Activated CD4-positive, alpha-beta T cell treated with anti-CD3 and anti-CD28 coated beads, Interleukin-10, Interleukin-2, amounts not matched to agents 100 ng/mL and 50 ng/mL, durations not matched to agents 16 hours and 8 hours (primary cell): ENCODE results near the gene TARDBP.
"Not testable (repeated sequence)": the region's sequence is repeated elsewhere in the genome, so short reads cannot be mapped to it uniquely, and the experiment has no call there.

Source experiments
- DNase-seq: peaks from one replicate; pipeline ENCODE4 v3.0.0-alpha.2; 2020

Gene TARDBP

DNA sequence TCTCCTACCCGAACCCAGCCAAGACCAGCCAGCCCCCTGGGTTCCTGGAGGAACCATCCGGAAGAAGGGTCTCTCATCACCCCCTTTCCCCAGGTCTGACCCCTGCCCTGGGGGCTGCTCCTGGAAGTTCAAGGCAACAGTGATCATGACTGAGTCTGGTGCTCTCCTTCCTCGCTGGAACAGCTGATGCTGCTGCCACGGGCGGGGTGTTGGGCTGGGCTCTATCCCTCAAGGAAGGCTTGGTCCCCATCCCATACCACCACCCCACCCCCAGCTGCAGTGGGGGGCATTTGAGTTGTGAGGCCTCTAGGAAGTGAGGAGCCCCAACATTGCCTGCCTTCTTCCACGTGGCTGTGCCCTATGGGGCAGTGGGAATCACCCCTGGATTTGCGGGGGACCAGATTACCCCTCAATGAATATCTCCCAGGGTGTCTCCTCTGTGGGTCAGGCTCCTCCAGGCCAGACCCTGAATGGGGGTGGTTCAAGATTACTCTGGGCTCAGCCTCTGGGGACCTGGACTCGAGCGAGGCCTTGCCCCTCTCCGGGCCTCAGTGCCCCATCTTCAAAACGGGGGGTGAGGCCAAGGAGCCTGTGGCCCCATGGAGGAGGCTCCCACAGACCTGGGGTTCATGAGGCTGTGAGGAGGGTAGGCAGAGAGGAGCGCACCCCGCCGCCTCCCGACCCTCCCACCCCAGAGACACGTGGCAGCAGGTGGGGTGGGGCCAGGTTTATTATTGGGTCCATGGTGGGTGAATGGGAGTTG, 31.8 kb downstream of the TARDBP start:
- DNase-seq, result no peak

DNA sequence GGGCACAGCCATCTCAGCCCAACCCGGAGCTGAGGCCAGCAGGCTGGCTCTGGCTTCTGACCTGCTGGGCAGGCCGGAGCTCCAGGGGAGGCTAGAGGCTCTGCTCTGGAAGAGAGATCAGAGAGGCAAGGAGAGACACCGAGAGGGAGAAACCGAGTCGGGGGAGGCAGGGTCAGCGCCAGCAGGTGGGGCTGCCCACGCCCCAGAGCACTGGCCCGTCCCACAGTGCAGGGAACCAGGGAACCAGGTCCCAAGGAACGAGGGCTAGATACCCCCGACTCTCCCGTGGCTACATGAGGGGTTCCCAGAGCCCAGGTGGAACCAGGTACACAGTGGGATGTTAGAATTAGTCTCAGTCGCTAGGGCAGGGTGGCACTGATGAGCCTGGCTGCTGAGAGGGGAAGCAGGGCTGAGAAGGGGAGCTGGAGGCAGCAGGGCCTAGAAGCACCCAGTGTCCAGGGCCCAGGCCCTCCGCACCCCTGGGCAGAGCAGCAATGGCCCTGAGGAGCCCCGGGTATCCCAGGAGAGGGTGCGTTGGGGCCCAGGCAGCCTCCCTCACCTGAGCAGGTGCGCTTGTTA, 32.5 kb downstream of the TARDBP start:
- no peak for DNase-seq

DNA sequence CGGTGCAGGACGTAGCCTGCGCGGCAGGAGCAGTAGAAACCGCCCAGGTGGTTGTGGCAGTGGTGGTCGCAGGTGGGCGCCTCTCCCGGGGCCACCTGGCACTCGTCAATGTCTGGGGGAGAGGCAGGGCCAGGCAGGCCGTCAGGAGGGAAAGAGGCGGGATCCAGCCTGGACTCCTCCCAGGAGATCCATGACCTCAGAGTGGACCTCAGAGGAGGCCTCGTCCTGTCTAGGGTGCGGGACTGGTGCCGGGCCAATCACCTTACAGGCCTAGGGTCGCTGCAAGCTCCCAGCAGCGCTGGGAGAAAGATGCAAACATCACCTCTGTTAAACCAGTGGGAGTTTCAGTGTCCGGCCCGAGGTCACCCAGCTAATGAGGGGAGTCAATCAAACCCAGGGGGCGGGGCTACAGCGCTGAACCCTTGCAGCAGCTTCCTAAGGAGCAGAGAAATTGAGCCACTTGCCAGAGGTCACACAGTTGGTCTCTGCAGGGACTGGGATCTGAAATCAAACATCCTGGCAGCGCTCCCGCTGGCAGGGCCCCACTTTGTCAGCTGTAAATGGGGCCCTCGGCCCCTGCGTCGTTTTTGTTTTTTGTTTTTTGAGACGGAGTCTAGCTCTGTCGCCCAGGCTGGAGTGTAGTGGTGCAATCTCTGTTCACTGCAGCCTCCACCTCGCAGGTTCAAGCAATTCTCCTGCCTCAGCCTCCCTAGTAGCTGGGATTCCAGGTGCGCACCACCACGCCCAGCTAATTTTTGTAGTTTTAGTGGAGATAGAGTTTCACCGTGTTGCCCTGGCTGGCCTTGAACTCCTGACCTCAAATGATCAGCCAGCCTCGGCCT, 33.2 kb downstream of the TARDBP start:
- DNase-seq, result no peak

DNA sequence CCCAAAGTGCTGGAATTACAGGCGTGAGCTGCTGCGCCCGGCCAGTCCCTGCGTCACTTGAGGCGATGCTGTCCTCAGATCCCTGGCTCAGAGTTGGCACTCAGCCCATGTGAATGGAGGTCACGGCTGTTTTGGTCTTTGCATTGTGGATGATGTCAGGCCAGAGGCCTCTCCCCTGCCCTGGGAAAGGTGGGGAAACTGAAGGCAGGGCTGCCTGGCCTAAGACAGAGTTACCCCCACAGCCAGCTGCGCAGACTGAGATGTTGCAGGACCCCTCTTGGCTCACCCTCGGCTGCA, 33.8 kb downstream of the TARDBP start:
- no peak for DNase-seq

DNA sequence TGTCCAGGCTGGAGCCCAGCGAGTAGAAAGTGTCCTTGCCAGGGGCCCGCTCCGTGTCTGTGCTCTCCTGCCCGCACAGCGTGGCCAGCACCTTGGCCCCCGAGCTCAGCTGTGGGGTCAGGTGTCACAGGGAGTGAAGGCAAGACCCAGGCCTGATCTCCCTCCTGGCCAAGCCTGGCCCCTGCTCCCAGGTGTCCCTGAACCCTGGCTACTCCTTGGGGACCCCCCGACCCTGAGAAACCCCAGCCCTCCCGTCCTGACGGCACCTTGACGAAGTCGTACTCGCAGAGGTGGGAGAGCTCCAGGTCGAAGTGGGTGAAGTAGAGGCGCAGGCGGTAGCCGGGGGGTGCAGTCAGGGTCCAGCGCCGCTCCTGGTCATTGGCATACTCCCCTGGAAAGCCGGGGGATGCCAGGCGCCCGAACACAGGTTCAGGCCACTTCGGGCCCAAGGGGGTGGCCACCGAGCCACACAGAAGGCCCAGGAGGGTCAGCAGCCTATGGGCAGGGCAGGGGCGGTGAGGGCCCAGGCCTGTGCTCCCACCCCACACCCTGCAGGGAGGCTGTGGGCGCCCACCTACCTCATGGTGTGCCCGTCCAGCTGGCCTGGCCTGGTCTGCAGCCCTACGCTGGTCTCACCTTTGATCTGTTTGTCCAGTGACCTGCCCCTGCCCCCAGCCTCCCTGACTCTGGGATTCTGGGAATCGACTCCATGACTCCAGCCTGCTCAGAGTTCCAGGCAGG, 34.3 kb downstream of the TARDBP start, which contains the start of gene MASP2:
MASP2 (minus strand) TSS at position 615 of the 741 bp plus-strand sequence; CDS start at position 583, 32 bp downstream.
- DNase-seq, result no peak

DNA sequence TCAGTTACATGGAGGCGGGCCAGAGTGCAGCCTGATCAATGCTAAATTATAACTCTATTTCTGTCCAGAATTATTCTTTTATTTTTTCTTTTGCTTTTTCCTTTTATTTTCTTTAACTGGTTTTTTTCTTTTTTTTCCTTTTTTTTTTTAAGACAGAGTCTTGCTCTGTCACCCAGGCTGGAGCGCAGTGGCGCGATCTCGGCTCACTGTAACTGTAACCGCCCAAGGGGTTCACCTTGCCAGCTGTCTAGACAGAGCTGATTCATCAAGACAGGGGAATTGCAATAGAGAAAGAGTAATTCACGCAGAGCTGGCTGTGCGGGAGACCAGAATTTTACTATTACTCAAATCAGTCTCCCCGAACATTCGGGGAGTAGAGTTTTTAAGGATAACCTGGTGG, 38.7 kb downstream of the TARDBP start:
- DNase-seq, result not testable (repeated sequence)

DNA sequence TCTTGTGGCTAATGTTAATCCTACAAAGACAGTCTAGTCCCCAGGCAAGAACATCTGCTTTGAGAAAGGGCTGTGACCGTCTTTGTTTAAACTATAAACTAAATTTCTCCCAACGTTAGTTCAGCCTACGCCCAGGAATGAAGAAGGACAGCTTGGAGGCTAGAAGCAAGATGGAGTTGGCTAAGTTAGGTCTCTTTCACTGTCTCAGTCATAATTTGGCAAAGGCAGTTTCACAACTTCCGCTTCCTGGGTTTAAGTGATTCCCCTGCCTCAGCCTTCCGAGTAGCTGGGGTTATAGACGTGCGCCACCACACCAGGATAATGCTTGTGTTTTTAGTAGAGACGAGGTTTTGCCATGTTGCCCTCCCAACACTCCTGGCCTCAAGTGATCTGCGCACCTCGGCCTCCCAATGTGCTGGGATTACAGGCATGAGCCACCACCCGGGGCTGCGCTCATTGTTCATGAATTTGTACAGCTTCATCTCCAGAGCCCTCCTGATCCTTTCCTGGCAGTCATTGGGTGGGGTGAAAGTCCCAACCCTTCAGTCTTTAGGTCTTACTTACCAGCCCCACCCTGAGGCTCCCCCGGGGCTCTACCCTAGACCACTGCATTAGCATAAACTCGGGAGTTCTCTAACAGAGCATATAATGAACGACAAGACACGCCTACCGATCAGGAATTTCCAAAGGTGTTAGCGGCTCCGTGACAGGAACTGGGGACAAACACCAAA, 39.5 kb downstream of the TARDBP start:
- DNase-seq, result peak; percentile 33

DNA sequence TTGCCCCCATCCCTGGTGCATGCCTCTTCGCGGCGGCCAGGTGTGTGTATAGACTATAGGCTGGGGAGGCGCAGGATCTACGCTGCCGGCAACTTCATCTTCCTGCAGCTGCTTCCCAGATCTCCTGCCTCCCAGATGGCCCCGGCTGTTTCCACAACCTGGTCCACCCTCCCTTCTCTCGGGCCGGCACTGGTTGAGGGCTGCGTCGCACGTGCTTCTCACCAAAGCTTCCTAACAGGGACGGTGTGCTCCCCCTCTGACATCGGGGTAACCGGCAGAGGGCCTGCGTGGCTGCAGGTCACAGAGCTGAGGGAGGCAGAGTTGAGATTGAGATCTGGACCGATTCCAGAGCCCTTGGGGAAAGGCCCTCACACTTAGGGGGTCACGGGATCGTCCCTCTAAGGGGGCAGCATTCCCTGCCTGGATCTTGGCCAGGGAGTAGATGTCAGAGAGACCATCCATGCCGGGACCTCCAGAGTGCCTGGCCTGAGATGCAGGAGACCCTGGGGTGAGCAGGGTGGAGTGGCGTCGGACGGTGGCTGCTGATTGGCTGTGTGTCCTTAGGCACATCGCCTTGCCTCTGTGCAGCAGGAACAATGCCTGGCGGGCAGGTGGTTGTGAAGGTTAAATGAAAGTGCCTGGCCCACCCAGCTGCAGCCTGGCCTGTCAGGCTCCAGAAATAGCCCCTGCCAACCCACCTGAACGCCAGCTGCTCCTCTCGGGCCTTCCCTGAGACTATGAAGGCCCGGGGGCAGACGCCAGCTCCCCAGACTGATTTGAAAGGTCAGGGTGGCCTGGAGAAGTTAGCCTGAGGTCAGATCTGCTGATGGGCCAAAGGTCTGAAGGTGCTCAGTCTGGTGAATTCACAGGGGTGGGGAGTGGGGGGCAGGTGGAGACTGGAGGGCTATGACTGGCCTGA, 40.6 kb downstream of the TARDBP start:
- DNase-seq, result peak; percentile 45

DNA sequence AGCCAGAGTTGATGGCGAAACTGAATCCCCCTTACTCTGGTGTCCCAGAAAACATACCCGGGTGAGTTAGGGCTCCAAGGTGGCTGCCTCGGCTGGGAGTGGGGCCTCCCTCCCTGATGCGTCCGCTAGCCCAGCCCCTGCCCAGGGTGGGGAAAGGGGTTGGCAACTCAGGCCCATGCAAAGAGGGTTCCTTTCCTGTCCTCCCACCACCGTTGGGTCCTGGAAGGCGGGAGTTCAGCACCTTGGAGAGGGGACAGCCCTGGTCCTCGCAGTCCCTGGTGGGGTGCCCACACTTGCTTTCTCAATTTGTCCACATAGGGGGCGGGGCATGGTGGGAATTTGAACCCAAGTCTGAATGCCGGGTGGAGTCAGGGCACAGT, 41.3 kb downstream of the TARDBP start:
- DNase-seq, result no peak

DNA sequence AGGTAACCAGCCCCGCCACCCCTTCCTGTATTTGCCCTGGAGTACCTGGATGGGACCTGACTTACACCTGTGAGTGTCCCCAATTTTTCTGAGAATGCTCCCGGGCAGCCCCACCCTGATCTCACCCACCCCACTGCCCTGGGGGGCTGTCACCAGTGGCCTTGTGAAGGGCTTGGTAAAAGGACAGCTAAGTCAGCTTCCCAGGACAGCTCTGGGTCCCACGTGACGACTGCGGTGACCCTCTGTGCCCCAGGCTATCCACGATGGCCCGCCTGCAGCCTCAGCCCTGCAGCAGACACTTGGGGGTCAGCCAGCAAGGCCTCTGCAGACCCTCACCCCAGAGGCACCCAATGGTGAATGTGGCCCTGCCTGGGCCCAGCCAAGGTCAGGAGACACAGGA, 41.7 kb downstream of the TARDBP start:
- DNase-seq, result no peak

DNA sequence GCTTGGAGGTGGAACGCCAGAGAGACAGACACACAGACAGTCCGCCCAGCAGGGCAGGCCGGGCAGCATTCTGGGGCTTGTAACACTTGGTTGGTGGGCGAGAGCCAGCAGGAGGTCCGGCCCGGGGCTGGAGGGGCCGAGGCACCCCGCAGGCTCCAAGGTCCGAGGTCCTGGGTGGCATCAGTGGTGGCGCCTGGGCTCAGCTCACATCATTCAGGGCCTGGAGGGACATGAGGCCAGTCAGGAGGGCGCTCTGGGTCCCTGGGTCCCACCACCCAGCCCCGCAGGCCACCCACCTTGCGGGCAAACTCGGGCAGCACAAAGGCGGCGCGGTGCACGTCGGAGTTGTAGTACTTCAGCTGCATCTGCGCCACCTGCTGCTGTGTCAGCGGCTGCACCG, 42.2 kb downstream of the TARDBP start:
- DNase-seq, result no peak

DNA sequence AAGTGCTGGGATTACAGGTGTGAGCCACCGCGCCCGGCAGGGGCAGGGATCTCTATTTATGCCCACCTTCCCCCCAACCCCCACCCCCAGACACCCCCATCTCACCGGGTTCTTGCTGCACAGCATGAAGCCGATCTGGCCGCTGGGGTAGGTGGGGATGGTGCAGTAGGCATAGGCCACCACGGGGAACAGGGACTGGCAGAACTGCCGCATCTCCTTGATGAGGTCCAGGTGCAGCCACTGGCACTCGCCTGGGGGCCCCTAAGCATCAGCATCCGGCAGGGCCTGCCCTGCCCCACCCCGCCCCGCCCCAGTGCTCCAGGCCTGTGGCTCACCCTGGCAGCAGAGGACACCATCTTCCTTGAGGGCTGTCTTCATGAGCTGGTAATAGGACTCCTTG, 43.2 kb downstream of the TARDBP start:
- DNase-seq, result no peak

DNA sequence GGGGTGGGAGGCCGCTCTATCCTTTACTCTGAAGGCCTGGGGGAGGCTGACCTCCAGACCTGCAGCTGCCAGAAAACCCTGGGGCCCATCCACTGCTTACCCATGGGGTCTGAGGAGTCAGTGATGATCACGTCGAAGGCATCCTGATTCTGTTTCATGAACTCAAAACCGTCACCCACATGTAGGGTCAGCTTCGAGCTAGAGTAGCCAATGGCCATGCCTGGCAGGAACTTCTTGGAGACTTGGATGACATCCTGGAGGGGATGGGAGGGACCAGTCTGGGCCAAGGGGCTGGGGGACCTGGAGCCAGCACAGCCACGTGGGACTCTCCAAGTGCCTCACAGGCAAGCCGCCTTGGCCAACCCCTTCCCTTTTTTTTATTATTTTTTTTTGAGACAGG, 44.0 kb downstream of the TARDBP start:
- no peak for DNase-seq

DNA sequence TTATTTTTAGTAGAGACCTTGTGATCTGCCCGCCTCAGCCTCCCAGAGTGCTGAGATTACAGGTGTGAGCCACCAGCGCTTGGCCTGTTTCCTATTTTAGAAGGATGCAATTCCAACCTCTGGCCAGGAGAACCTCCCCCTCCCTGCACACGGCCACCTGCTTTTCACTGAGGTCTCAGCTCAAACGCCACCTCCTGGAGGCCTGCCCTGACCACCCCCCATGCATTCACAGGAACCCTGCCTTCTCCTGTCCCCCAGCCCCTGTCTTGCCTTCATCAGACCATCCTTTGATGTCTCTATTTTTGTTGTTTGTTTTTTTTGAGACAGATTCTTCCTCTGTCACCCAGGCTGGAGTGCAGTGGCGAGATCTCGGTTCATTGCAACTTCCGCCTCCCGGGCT, 45.0 kb downstream of the TARDBP start:
- DNase-seq, result no peak

DNA sequence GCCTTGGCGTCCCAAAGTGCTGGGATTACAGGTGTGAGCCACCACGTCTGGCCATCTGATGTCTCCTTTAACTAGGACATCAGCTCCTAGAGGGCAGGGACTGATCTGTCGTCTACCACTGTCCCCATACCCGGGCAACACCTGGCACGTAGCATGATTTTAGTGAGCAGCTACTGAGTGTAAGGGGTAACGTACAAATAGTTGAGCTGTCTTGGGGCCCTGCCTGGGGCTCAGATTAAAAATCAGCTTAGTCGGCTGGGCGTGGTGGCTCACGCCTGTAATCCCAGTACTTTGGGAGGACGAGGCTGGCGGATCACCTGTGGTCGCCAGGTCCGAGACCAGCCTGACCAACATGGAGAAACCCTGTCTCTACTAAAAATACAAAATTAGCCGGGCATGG, 45.6 kb downstream of the TARDBP start:
- DNase-seq, result no peak

DNA sequence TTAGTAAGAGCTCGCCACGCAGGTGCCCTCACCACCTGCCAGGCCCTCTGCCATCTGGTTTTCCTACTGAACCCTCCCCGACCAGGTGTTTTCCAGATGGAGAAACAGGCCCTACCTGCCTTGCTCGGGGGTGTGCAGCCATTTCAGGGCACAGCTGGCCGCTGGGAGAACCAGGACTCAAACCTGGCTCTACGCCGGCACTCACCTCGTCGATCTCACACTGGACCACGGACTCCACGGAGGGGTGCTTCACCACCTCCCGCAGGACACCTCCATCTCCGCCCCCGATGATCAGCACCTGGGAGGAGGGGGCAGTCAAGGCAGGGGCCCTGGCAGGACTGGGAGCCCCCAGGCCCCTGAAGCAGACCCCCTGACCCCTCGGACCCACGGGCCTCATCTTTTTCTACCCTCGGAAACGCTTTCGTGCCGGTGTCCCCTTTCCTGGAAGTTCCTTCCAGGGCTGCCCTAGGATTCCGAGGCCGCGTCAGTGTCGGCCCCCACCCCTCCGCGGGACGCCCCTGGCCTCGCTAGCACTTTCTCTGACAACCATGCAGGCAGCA, 46.2 kb downstream of the TARDBP start:
- DNase-seq, result no peak

DNA sequence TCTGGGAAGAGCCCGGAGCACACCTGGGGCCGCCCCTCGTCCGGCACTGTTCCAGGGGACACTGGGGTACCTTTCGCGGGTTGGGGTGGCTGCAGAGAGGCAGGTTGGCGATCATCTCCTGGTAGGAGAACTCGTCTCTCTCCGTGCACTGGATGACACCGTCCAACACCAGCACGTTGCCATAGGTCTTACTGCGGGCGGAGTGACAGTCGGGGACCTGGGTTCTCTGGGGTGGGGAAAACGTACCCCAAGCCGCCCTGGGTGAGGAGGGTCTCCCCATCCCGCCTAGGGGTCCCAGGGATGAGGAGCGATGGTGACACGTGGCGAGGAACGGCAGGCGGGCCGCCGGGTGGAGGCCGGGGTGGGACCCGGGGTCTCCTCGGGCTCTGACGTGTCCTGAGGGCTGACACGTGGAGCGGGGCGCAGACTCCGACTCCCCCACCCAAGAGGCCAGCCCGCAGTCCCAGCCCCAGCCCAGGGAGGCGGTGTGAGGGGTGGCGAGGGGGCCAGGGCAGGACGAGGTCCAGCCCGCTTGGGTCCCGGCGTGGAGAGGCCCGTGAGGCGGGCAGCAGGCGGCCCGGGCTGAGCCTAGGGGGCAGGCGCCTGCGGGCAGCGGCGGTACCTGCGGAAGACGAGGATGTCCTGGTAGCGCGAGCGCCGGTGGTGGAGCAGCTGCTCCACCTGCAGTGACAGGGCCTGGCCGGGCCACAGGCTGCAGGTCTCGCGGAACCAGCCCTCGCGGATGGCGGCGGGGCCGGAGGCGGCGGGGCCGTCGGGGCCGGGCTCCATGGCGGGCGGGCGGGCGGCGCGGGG, 46.9 kb downstream of the TARDBP start:
- no peak for DNase-seq

DNA sequence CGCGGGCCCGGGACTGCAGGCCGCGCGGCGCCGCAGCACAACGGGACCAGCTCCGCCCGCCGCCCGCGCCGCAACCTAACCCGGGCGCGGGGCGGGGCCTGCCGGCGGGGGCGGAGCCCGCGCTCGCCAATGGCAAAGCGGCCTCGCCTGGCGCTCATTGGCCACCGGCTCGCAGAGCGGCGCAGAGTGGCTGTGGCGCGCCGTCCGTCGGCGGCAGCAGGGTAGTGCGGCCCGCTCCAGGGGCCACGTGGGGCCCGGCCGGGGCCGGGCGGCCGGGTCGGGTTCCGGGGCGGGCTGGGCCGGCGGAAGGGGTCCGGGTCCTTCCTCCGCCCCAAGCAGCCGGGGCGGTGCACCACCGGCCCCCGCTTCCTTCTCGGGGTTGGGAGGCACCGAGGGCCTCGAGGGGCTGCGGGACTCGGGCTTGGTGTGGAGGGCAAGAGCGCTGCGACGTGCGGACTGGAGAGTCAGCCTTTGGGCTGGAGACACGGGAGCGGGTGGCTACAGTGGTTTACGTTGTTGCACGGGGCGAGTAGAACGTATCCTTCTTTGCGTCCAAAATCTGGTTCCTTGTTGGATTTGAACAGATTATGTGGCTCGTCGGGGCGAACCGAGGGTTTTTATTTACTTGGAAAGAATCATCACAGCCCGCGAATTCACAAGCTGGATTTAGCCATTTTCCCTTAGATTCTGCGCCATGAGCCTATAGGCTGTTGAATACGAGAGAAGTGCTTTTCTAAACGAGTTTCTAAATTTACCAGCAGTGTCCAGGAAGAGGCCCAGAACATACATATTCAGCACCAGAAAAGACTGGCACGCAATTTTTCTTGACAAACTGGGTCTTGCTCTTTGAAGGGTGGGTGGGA, 47.7 kb downstream of the TARDBP start, which contains the start of gene SRM:
SRM (minus strand) TSS at position 51 of the 863 bp plus-strand sequence. CDS start 75 bp downstream, outside the sequence.
- peak; percentile 97 for DNase-seq
